IPS DF 6.9 (cell line): ENCODE results near the gene TKTL1.

ENCODE experiments used
- DNase-seq: peaks from one replicate; pipeline ENCODE4 v3.0.0-alpha.2; 2013; ENCODE audit warnings: low read depth, low spot score
- H3K27ac ChIP-seq: one replicate; pipeline ENCODE4 v1.5.1; 2013; ENCODE audit warnings: low read length, control low read depth
- H3K27me3 ChIP-seq: 2 replicates; pipeline ENCODE4 v1.6.1; 2013; ENCODE audit warnings: mild to moderate bottlenecking, low read length; ENCODE audit not compliant: control insufficient read depth, insufficient read depth
- H3K36me3 ChIP-seq: 2 replicates; pipeline ENCODE4 v1.6.1; 2013; ENCODE audit warnings: low read length; ENCODE audit not compliant: control insufficient read depth, insufficient read depth
- H3K4me1 ChIP-seq: 2 replicates; pipeline ENCODE4 v1.6.1; 2013; ENCODE audit warnings: low read length; ENCODE audit not compliant: control insufficient read depth, insufficient read depth
- H3K4me3 ChIP-seq: 2 replicates; pipeline ENCODE4 v1.5.1; 2013; ENCODE audit warnings: mild to moderate bottlenecking, low read length
- H3K9me3 ChIP-seq: 2 replicates; pipeline ENCODE4 v1.6.1; 2013; ENCODE audit warnings: low read length, inconsistent platforms; ENCODE audit not compliant: control insufficient read depth, insufficient read depth
- WGBS: extraction: QIAGEN DNeasy Blood & Tissue Kit; methylation state at CpG from one replicate; pipeline ENCODE4 v1.1.7; 2013; ENCODE audit warnings: mixed read lengths, missing lambda C conversion rate; ENCODE audit not compliant: insufficient read length, insufficient coverage; 5-methylcytosine and 5-hydroxymethylcytosine counted together

TKTL1 gene

DNA sequence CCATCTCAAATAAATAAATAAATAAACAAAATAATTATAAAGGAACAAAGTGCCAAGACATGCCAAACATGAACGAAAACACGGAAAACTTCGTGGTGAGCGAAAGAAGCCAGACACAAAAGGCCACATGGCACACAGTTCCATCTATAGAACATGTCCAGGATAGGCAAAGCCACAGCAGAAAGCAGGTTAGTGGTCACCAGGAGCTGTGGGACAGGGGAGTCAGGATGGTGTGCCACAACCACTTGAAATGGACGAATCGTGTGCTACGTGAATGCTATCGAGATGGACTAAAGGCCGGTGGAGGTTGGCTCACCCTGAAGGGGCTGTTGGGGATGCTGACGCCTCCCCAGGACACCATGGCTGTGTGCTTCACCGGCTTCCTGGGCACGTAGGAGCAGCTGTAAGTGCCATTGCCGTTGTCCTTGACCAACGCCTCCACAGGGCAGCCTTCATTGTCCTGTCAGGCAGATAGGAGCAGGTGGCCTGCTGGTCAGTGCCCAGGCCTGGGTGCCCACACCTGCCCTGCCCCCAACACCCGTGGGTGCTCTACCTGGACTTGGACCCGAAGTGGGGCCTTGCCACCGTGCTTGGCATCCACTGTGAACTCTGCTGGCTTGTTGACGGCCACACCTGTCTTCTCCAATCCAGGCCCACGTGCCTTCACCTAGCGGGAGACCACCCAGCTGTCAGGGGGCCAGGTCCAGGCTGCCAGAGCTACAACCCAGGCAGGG lies 68.3 kb downstream of the TKTL1 start:
- WGBS: no CpG with 5 or more reads among the region's 20 CpGs
- no peak overlapping the region for H3K27ac ChIP-seq
- DNase-seq: no peak
- H3K4me3 ChIP-seq: no peak overlapping the region
- no peaks in the 10 kb centered on the region for H3K9me3 ChIP-seq
- peaks cover 81% of the 10 kb centered on the region for H3K36me3 ChIP-seq
- no peaks in the 10 kb centered on the region for H3K27me3 ChIP-seq
- no peaks in the 10 kb centered on the region for H3K4me1 ChIP-seq

DNA sequence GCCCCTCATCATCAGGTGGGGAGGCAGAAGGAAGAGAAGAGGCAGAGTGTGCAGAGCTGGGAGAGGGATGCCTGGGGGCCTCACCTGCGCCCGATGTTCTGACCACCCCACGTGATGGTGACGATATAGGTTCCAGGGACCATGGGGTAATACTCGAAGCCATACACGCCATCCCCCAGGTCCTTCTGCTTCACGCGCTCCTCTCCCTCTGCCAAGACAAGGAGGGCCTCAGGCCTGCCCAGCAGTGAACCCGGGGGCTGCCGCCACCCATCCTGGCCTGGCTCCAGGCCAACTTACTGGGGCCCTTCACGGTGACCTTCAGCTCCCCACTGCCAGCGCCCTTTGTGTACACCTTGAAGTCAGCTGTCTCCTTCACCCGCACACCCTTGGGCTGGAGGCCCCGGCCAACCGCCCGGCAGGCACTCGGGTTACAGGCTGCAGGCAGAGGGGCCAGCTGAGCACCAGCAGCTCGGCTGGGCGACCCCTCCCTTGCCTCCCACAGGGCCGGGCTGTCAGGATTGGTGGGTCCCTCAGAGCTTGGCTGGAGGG lies 69.5 kb downstream of the TKTL1 start:
- Histone ChIP-seq H3K9me3 (no peaks in the 10 kb centered on the region), H3K36me3 (peaks cover 72% of the 10 kb centered on the region), H3K27ac (no peak overlapping the region), H3K27me3 (no peaks in the 10 kb centered on the region), H3K4me3 (no peak overlapping the region), H3K4me1 (no peaks in the 10 kb centered on the region)
- no CpG with 5 or more reads among the region's 20 CpGs for WGBS
- no peak for DNase-seq

DNA sequence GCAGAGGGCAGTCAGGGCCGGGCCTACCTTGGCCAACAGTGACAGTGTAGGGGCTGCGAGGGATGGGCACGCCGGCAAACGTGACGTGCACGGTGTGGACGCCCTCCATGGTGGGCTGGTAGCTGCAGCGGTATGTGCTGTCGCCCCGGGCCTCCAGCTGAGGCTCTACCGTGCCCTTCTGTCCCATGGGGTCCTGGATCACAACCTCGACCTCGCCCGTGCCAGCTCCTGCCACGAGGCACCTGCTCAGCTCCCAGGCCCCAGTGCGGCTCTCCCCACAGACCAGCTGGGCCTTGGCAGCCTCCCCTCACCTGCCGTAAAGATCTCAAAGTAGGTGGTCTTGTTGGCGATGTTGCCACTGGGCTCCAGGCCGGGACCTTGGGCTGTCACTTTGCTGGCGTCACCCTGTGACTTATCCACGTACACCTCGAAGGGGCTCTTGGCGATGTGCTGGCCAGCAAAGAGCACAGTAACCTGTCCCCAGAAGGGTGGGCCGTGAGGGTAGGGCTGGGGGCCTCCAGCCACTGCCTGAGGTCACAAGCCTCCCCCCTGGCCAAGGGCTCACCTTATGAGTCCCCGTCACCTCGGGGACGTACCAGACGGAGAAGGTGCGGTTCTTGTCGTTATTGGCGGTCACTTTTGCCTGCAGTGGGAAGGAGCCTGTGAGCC lies 70.5 kb downstream of the TKTL1 start:
- Histone ChIP-seq H3K4me1 (no peaks in the 10 kb centered on the region), H3K27me3 (no peaks in the 10 kb centered on the region), H3K4me3 (no peak overlapping the region), H3K36me3 (peaks cover 66% of the 10 kb centered on the region), H3K9me3 (no peaks in the 10 kb centered on the region), H3K27ac (no peak overlapping the region)
- WGBS: no CpG with 5 or more reads among the region's 32 CpGs
- no peak for DNase-seq

DNA sequence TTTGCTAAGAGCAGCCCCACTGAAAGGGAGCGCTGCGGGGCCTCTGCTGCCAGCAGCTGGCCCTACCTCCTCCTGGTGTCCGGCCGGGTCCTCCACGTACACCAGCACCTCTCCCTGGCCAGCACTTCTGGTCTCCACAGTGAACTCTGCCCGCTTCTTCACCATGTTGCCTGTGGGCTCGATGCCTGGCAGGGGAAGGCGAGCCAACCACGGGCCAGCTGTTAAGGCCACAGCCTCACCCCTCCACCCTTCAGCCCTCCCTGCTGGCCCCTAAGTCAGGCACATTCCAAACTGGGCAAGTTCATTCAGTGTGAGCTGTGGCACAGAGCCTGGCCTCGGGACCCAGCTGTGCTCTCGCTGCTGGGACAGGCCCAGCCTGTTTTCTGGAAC lies 71.1 kb downstream of the TKTL1 start:
- Histone ChIP-seq H3K4me3 (no peak overlapping the region), H3K9me3 (no peaks in the 10 kb centered on the region), H3K4me1 (no peaks in the 10 kb centered on the region), H3K36me3 (peaks cover 61% of the 10 kb centered on the region), H3K27me3 (no peaks in the 10 kb centered on the region), H3K27ac (no peak overlapping the region)
- WGBS: no CpG with 5 or more reads among the region's 11 CpGs
- no peak for DNase-seq

DNA sequence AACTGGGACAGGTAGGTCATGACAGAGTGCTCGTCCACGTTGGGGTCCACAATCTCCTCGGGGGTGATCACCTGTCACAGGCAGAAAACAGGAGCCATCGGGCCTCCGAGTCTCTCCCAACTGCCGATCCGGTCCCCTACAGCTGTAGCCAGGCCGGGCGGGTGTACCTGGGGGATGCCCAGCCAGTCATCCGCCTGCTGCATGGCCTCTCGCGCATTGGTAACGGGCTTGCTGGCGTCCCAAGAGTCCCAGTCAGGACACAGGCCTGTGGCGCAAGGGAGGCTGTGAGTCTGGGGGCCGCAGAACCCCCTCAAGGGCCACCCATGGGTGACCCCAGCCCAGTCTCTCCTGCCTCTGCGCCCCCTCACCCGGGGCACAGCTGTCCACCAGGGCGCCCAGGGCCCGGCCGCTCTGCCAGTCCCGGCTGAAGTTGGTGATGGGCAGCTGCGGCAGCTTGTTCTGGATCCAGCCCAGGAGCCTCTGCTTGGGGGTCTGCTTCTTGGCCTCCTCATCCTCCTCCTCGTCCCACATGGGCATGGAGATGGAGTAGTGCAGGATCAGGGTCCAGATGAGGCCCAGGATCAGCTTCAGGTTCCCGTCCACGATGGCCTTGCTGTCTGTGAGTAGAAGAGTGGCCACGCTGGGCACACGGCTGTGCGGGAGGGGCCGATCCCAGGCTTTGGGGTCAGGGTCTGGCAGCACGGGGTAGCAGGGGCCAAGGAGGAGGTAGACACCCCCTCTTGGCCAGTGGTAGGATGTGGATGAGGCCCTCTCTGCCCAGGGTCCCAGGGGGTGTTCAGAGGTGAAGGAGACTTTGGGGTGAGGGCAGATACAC lies 72.1 kb downstream of the TKTL1 start:
- Histone ChIP-seq H3K27me3 (no peaks in the 10 kb centered on the region), H3K4me3 (no peak overlapping the region), H3K27ac (no peak overlapping the region), H3K9me3 (no peaks in the 10 kb centered on the region), H3K4me1 (0 out of 2 replicates have a peak, but pooled peaks cover under 1% of the 10 kb centered on the region), H3K36me3 (peaks cover 50% of the 10 kb centered on the region)
- no peak for DNase-seq
- no CpG with 5 or more reads among the region's 31 CpGs for WGBS

DNA sequence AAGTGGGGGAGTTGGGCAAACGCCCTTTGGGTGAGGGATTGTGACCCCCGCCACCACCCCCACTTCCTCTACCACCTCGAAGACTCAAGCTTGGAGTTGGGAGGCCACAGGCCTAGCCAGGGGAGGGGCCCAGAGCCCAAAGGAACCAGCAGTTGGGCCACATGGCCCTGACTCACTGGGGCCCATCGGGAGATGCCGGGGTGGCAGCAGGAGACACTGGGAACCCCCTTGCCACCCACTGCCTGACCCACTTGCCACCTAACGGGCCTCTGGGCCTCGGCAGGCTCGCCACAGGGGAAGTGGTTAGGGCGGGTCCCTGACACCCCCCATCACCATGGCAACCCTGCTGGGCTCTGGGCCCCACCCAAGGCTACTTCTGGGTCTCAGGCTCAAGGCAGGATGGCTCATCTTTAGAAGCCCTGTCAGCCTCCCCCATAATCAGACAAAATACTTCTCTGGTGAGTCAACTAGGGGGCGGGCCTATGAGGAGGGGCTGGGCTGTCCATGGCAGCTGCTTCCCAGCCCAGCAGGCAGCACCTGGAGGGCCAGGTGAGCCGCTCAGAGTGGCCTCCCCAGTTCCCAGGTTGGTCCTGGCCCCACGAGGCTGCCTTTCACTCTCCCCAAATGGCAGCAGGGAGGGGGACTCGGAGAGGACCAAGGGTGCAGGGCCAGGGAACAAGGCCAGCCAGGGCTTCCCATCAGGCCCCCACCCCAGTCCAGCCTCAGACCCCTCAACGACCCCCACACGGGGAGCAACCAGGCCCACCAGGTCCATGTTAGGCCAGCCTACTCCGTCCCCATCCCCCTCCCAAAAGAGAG lies 73.2 kb downstream of the TKTL1 start:
- peaks cover 44% of the 10 kb centered on the region for H3K36me3 ChIP-seq
- peaks cover 3% of the 10 kb centered on the region for H3K4me1 ChIP-seq
- peak overlapping the region; percentile 27; the same call in 1 of the 2 replicates for H3K4me3 ChIP-seq
- H3K27ac ChIP-seq: no peak overlapping the region
- H3K9me3 ChIP-seq: no peaks in the 10 kb centered on the region
- no CpG with 5 or more reads among the region's 16 CpGs for WGBS
- no peak for DNase-seq
- H3K27me3 ChIP-seq: no peaks in the 10 kb centered on the region

DNA sequence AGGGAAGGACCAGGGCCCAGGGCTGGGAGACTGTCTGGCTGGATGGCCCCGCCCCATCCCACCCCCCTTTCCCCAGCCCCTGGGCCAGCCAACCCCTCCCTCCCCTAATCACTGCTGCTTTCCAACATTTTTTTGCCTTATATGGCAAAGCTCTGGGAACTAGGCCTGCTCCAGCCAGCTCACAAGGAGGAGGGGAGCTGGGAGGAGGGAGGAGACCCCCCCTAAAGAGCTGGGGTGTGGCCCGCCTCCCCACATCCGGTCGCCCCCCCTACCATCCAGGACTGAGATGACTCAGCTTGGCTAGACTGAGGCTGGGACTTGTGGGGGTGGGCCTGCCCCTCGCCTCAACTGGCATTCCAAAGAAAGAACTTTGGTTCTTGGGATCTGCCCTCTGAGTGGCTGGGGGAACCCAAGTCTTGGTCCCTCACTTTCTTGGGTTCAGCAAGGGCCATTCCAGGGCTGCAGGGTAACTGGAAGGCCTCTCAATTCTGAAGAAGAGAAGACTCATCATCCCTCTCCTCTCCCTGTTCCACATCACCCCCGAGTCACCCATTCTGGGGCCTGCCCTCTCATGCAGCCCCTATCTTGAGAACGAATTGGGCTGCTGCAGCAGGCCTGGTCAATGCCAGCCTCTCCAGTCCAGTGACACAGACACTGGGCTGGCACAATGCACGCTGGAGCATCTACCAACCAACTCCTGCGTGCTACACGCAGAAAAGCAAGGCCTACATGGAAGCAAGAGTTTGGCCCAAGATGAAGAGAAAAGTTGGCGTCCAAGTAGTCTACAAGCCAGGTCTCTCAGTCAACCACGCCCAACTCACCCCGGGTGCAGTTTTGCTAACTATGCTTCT lies 74.1 kb downstream of the TKTL1 start:
- Histone ChIP-seq H3K27ac (no peak overlapping the region), H3K36me3 (peaks cover 36% of the 10 kb centered on the region), H3K4me1 (peaks cover 6% of the 10 kb centered on the region), H3K27me3 (no peaks in the 10 kb centered on the region), H3K9me3 (no peaks in the 10 kb centered on the region), H3K4me3 (peak overlapping the region; percentile 100)
- no peak for DNase-seq
- WGBS: no CpG with 5 or more reads among the region's 13 CpGs

DNA sequence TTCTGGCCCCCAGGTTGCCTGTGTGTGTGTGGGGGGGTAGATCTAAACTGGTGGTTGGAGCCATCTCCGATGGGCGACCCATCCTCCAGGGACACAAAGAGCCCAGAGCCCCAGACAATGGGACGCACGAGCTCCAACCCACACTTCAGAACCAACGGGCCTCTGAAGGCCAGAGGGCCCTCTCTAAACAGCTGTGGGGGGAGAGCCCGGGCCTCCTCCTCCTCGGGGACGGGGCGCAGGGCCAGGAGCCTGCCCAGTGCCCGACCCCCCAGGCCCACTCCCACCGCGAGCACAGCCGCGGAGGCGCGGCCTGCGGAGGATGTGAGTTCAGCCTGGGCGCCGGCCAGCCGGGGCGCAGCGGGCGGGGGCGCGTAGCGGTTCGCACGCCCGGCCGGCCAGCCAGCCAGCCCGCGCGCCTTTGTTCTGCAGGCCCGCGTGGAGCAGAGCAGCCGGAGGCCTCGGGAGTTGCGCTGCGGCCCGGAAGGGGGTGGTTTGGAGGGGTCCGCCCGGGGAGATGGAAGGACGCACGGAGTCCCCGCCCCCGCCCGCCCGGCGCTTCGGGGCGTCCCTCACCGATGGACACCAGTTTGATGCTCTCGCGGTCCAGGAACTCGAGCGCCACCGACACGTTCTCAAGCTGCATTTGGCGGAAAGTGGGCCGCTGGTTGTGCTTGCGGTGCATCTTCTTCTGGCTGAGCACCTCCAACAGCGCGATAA lies 74.9 kb downstream of the TKTL1 start:
- DNase-seq: no peak
- H3K36me3 ChIP-seq: peaks cover 29% of the 10 kb centered on the region
- no peaks in the 10 kb centered on the region for H3K27me3 ChIP-seq
- no peaks in the 10 kb centered on the region for H3K9me3 ChIP-seq
- H3K4me1 ChIP-seq: peaks cover 7% of the 10 kb centered on the region
- peak overlapping the region; percentile 100 for H3K4me3 ChIP-seq
- WGBS: no CpG with 5 or more reads among the region's 63 CpGs
- no peak overlapping the region for H3K27ac ChIP-seq
